Left lung (tissue), 10 donors: Measurements from ENCODE around the gene FAM124B. TPM values are rescaled to one million over a fixed set of nuclear protein-coding genes. Genes with fewer than 3 reads are reported as not detected.
A peak's percentile ranks its signal among the peaks of the same experiment; 100 is the strongest.
"Not testable (repeated sequence)": the region's sequence is repeated elsewhere in the genome, so short reads cannot be mapped to it uniquely, and the experiment has no call there.

Experiments
- ATAC-seq: fragments of 200-7000 bp; cut with Tn5 transposase; one replicate; pipeline ENCODE4 v1.9.1; 2020; ENCODE audit warnings: moderate library complexity
- DNase-seq, 4 donors: peaks; one replicate each; pipeline ENCODE4 v3.0.0-alpha.2; 2013 to 2020
- H3K27ac ChIP-seq, 2 donors: fragments of 200-600 bp; sonication (generic) in 1 of 2; one replicate each; pipeline versions ENCODE4 v1.5.0 to v1.8.0; 2020 to 2021
- H3K27me3 ChIP-seq, 2 donors: fragments of 200-600 bp; sonication (generic) in 1 of 2; one replicate each; pipeline versions ENCODE4 v1.5.0 to v1.8.0; 2020 to 2021
- H3K36me3 ChIP-seq, 2 donors: fragments of 200-600 bp; sonication (generic) in 1 of 2; one replicate each; pipeline versions ENCODE4 v1.5.0 to v1.8.0; 2020 to 2021
- H3K4me1 ChIP-seq, 2 donors: fragments of 200-600 bp; one replicate each; pipeline ENCODE4 v1.8.0; 2021
- H3K4me3 ChIP-seq, 2 donors: fragments of 200-600 bp; sonication (generic) in 1 of 2; one replicate each; pipeline versions ENCODE4 v1.5.0 to v1.8.0; 2020 to 2021; ENCODE audit warnings: mild to moderate bottlenecking in 1 of 2
- H3K9me3 ChIP-seq, 2 donors: fragments of 200-600 bp; sonication (generic) in 1 of 2; one replicate each; pipeline versions ENCODE4 v1.5.0 to v1.8.0; 2020 to 2021
- CTCF ChIP-seq, 2 donors: fragments of 200-600 bp; sonication (generic) in 1 of 2; IDR thresholded peaks; one replicate each; pipeline versions ENCODE4 v1.5.0 to v1.8.0; 2021; ENCODE audit warnings: antibody characterized with exemption in 2 of 2
- intact Hi-C, 2 donors: fragments of 100-400 bp; cut with DNase I; formaldehyde crosslinking; loops; one replicate each; pipeline versions ENCODE4 v1.11.2 to v1.14.2; 2022
- polyA plus RNA-seq, 6 donors: library from polyadenylated mRNA; unstranded; fragments of 120-200 nt; gene quantifications; one replicate each; pipeline ENCODE4 v1.2.1, GENCODE V29; 2013; ENCODE audit not compliant: insufficient read length in 6 of 6
- total RNA-seq, 2 donors: library from RNA; stranded (reverse); fragmentation: NEBNext Ultra II Directional; extraction: Animal tissue kit (Norgen Biotek cat#: 25700); gene quantifications; one replicate each; pipeline ENCODE4 v1.2.1, GENCODE V29; 2021
- donor health status: DM: no; HTN: yes; CAD: no.
- donor health status: DM: no; HTN: no; CAD: no.

The FAM124B gene
- total and polyA plus RNA-seq, 8 donors, result 1.8 to 35.7 (median 17.8) TPM

- no peaks in the 10 kb centered on the region for H3K27me3 ChIP-seq
- ATAC-seq (no peak), DNase-seq (no peak)
- H3K27ac ChIP-seq, result no peak overlapping the region
- intact Hi-C loops, result no loop called here
- TF ChIP-seq CTCF (IDR thresholded peaks at IDR 0.05), result no peak
- H3K4me3 ChIP-seq, result no peak overlapping the region
- H3K4me1 ChIP-seq, result peaks cover 0 to 36% of the 10 kb centered on the region in 2 donors
- no peaks in the 10 kb centered on the region for H3K36me3 ChIP-seq
- no peaks in the 10 kb centered on the region for H3K9me3 ChIP-seq
Measured at GRCh38 chr2:224403657-224404056, 1.8 kb upstream of the FAM124B start.

GRCh38 chr2:224400886-224401632 is 848 bp downstream of the FAM124B start:
- peaks cover 0 to 31% of the 10 kb centered on the region in 2 donors for H3K4me1 ChIP-seq
- no peaks in the 10 kb centered on the region for H3K36me3 ChIP-seq
- H3K27me3 ChIP-seq, result no peaks in the 10 kb centered on the region
- intact Hi-C loops, result no loop called here
- ATAC-seq, result peak; percentile 40
- peak overlapping the region; percentile 47 to 76 for H3K27ac ChIP-seq
- no peak for TF ChIP-seq CTCF (IDR thresholded peaks at IDR 0.05)
- no peaks in the 10 kb centered on the region for H3K9me3 ChIP-seq
- peak overlapping the region in 1 of 2 donors; percentile 30 for H3K4me3 ChIP-seq
- no peak for DNase-seq

- no peaks in the 10 kb centered on the region for H3K36me3 ChIP-seq
- ATAC-seq (no peak), DNase-seq (no peak)
- peaks cover 0 to 25% of the 10 kb centered on the region in 2 donors for H3K4me1 ChIP-seq
- intact Hi-C loops, result no loop called here
- H3K27ac ChIP-seq, result peak overlapping the region in 1 of 2 donors; percentile 76
- no peaks in the 10 kb centered on the region for H3K27me3 ChIP-seq
- H3K4me3 ChIP-seq, result peak overlapping the region in 1 of 2 donors; percentile 30
- no peak for TF ChIP-seq CTCF (IDR thresholded peaks at IDR 0.05)
- H3K9me3 ChIP-seq, result no peaks in the 10 kb centered on the region
Measured at GRCh38 chr2:224400174-224400810, 1.6 kb downstream of the FAM124B start.

- no peak for TF ChIP-seq CTCF (IDR thresholded peaks at IDR 0.05)
- ATAC-seq, result no peak
Measured at GRCh38 chr2:224398289-224398688, 3.6 kb downstream of the FAM124B start.

GRCh38 chr2:224397100-224397499 is 4.8 kb downstream of the FAM124B start:
- H3K36me3 ChIP-seq, H3K27me3 ChIP-seq, H3K9me3 ChIP-seq, ATAC-seq, H3K27ac ChIP-seq, H3K4me3 ChIP-seq, intact Hi-C loops, DNase-seq: not testable (repeated sequence)
- H3K4me1 ChIP-seq, result peaks cover 0 to 16% of the 10 kb centered on the region in 2 donors

More at GRCh38 chr2:224398289-224398688, 3.6 kb downstream of the FAM124B start:
- intact Hi-C loops, result no loop called here
- no peaks in the 10 kb centered on the region for H3K9me3 ChIP-seq
- DNase-seq, result no peak
- no peak overlapping the region for H3K27ac ChIP-seq
- H3K27me3 ChIP-seq, result no peaks in the 10 kb centered on the region
- no peak overlapping the region for H3K4me3 ChIP-seq
- no peaks in the 10 kb centered on the region for H3K36me3 ChIP-seq
- peaks cover 0 to 23% of the 10 kb centered on the region in 2 donors for H3K4me1 ChIP-seq
